ENCODE data around the gene CMYA5. TPM values are rescaled to one million over a fixed set of nuclear protein-coding genes. Genes with fewer than 3 reads are reported as not detected.
"Not testable (repeated sequence)": the region's sequence is repeated elsewhere in the genome, so short reads cannot be mapped to it uniquely, and the experiment has no call there.

CMYA5 gene
- total RNA-seq, 1 donor from 2014 or later: 2.0 TPM

DNA sequence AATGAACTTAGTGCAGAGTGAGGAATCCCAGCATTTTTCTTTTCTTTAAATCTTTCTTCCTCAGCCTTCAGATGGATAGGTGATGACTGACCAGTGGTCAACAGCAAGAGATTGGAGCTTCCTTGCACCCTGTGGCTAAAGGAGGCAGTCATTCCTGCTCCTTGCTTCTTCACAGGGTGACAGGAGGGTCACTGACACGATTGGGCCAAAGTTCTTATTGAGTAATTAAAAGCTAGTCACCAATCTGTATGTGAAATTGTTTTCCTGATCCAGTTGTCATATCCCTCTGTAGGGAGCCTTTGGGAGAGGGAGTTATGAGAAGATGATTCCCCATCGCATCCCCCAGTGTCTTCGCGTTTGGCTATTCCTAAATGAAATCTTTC lies 85.2 kb downstream of the CMYA5 start:
- Histone ChIP-seq H3K9me3 (no peaks in the 10 kb centered on the region), H3K4me3 (no peak overlapping the region), H3K27ac (no peak overlapping the region), H3K36me3 (no peaks in the 10 kb centered on the region), H3K4me1 (no peaks in the 10 kb centered on the region), H3K27me3 (ENCODE audit: low read depth) (no peaks in the 10 kb centered on the region)
- TF ChIP-seq, protein P1, sequence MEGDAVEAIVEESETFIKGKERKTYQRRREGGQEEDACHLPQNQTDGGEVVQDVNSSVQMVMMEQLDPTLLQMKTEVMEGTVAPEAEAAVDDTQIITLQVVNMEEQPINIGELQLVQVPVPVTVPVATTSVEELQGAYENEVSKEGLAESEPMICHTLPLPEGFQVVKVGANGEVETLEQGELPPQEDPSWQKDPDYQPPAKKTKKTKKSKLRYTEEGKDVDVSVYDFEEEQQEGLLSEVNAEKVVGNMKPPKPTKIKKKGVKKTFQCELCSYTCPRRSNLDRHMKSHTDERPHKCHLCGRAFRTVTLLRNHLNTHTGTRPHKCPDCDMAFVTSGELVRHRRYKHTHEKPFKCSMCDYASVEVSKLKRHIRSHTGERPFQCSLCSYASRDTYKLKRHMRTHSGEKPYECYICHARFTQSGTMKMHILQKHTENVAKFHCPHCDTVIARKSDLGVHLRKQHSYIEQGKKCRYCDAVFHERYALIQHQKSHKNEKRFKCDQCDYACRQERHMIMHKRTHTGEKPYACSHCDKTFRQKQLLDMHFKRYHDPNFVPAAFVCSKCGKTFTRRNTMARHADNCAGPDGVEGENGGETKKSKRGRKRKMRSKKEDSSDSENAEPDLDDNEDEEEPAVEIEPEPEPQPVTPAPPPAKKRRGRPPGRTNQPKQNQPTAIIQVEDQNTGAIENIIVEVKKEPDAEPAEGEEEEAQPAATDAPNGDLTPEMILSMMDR (IDR thresholded peaks at IDR 0.05): no peak
- ATAC-seq: no peak
- no peak for DNase-seq
- intact Hi-C loops (cut with DNase I): no loop called here

DNA sequence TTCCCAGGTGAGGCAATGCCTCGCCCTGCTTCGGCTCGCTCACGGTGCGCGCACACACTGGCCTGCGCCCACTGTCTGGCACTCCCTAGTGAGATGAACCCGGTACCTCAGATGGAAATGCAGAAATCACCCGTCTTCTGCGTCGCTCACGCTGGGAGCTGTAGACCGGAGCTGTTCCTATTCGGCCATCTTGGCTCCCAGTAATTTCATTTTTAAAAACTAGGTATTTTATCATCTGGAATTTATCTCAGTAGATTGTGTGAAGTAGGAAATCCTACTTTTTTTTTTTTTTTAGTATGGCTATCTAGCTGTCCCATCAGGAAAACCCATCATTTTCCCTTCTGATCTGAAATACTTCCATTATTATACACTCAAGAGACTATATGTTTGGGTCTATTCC lies 95.1 kb downstream of the CMYA5 start:
- peak overlapping the region; percentile 28 for H3K4me3 ChIP-seq
- H3K9me3 ChIP-seq; ATAC-seq; intact Hi-C loops (cut with DNase I); H3K4me1 ChIP-seq; DNase-seq; H3K27ac ChIP-seq; H3K27me3 ChIP-seq (ENCODE audit: low read depth); H3K36me3 ChIP-seq: not testable (repeated sequence)

DNA sequence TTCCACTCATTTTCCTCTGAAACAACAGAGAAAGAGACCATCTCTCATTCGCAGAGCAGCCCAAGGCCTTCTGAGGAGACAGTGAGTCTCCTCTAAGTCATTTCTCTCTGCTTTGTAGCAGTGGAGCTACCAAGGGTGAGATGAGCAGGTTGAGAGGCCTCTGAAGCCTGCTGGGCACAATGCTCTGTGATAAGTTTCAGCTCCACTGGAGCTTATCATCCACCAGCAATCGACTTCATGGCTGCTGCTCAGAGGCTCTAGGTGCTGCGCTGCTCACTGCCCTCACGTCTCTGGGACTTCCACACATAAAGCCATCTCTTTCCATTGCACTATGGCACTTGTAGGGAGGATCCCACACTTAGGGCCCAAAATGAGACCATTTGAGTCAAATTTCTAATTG lies 96.3 kb downstream of the CMYA5 start:
- Histone ChIP-seq H3K27ac (no peak overlapping the region), H3K27me3 (ENCODE audit: low read depth) (no peaks in the 10 kb centered on the region), H3K4me3 (no peak overlapping the region), H3K4me1 (no peaks in the 10 kb centered on the region), H3K9me3 (no peaks in the 10 kb centered on the region), H3K36me3 (no peaks in the 10 kb centered on the region)
- TF ChIP-seq, protein P1 (IDR thresholded peaks at IDR 0.05): no peak
- DNase-seq (no peak), ATAC-seq (no peak)
- intact Hi-C loops (cut with DNase I): no loop called here

DNA sequence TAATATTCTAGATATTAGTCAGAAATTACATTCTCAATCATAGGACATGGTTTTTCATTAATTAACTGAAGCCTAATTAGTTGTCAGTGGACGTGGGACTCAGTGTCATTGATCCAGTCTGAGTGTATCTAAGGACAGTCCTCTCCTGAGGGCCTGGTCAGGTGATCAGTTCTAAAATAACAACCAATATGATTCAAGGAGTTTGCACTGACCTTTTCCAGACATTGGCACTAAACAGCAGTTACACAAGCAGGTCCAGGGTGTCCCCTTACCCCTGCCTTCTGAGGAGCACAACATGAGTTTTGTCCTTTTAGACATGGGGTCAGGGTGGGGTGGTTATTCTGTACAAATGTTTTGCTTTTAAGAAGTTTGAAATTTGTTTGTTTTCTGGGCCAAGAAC lies 97.8 kb downstream of the CMYA5 start:
- TF ChIP-seq, protein P1 (IDR thresholded peaks at IDR 0.05): no peak

DNA sequence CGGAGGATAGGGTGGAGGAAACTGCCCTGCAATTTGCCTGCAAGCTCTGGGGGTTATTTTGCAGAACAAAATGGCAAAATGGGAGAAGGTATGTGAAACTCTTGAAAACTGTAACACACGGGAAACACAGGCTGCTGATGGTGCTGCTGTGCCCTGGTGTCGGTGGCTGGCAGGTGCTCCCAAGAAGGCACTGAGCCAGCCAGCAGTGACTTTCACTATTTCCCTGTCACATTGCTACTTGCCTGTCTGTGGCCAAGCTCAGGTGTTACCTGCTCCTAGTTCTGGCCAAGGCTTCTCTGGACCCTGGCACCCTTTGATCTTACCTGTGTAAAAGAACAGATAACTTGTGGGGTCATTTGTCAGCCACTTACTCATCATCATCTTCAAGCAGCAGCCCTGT lies 102.2 kb downstream of the CMYA5 start:
- TF ChIP-seq, protein P1 (IDR thresholded peaks at IDR 0.05): no peak
- H3K4me3 ChIP-seq: no peak overlapping the region
- ATAC-seq (no peak), DNase-seq (no peak)
- intact Hi-C loops (cut with DNase I): no loop called here
- no peaks in the 10 kb centered on the region for H3K4me1 ChIP-seq
- H3K36me3 ChIP-seq: no peaks in the 10 kb centered on the region
- no peaks in the 10 kb centered on the region for H3K27me3 ChIP-seq (ENCODE audit: low read depth)
- no peaks in the 10 kb centered on the region for H3K9me3 ChIP-seq
- H3K27ac ChIP-seq: no peak overlapping the region

More for the DNA sequence above, 97.8 kb downstream of the CMYA5 start:
- no peaks in the 10 kb centered on the region for H3K4me1 ChIP-seq
- DNase-seq (no peak), ATAC-seq (no peak)
- H3K36me3 ChIP-seq: no peaks in the 10 kb centered on the region
- intact Hi-C loops (cut with DNase I): no loop called here
- H3K27me3 ChIP-seq (ENCODE audit: low read depth): no peaks in the 10 kb centered on the region
- no peak overlapping the region for H3K4me3 ChIP-seq
- no peak overlapping the region for H3K27ac ChIP-seq
- no peaks in the 10 kb centered on the region for H3K9me3 ChIP-seq

DNA sequence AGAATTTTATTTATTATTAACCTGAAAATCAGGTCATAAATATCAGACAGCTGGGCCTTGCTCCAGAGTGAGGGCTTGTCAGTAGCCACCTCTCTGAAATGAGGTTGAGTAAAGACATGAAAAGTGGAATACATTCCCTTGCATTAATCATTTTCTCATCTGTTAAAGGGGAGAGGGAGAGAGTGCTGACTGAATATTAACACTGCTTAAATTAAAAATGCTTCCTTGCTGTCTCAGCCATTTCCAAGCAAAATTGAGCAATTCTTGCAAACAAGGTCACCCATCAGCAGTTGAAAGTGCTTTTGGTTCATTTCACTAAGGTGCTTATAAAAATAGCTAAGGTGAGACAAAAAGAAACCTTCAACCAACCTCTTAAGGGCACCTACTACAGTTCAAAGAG lies 102.8 kb downstream of the CMYA5 start:
- intact Hi-C loops (cut with DNase I): no loop called here
- ATAC-seq (no peak), DNase-seq (no peak)
- Histone ChIP-seq H3K27me3 (ENCODE audit: low read depth) (no peaks in the 10 kb centered on the region), H3K36me3 (no peaks in the 10 kb centered on the region), H3K4me1 (no peaks in the 10 kb centered on the region), H3K9me3 (no peaks in the 10 kb centered on the region), H3K27ac (no peak overlapping the region), H3K4me3 (no peak overlapping the region)
- TF ChIP-seq, protein P1 (IDR thresholded peaks at IDR 0.05): no peak
